Stimulated activated naive CD8-positive, alpha-beta T cell treated with anti-CD3 and anti-CD28 coated beads, Interleukin-15, amount 100 ng/mL, for 72 hours (primary cell): Measurements from ENCODE around the gene MMS22L.
A peak's percentile ranks its signal among the peaks of the same experiment; 100 is the strongest.
"Not testable (repeated sequence)": the region's sequence is repeated elsewhere in the genome, so short reads cannot be mapped to it uniquely, and the experiment has no call there.

ENCODE experiments used
- ATAC-seq: fragments of 150-1000 bp; cut with Tn5 transposase; 2 replicates; pipeline ENCODE4 v1.10.0; 2021; ENCODE audit warnings: mild to moderate bottlenecking, moderate library complexity
- DNase-seq, 2 donors: peaks; one replicate each; pipeline ENCODE4 v3.0.0; 2021 to 2022
- H3K27ac Mint-ChIP-seq, 2 donors: one replicate each; pipeline ENCODE4 v1.8.0; 2022; ENCODE audit warnings: mild to moderate bottlenecking in 2 of 2, mixed read lengths in 2 of 2, moderate library complexity in 2 of 2
- H3K27me3 Mint-ChIP-seq: one replicate; pipeline ENCODE4 v1.8.0; 2022; ENCODE audit warnings: mixed read lengths
- H3K4me1 Mint-ChIP-seq: one replicate; pipeline ENCODE4 v1.8.0; 2022; ENCODE audit warnings: mild to moderate bottlenecking, mixed read lengths
- H3K4me3 Mint-ChIP-seq, 2 donors: one replicate each; pipeline ENCODE4 v1.8.0; 2022; ENCODE audit warnings: mild to moderate bottlenecking in 2 of 2, mixed read lengths in 2 of 2, moderate library complexity in 1 of 2
- H3K9me3 Mint-ChIP-seq, 2 donors: one replicate each; pipeline ENCODE4 v1.8.0; 2022; ENCODE audit warnings: mixed read lengths in 2 of 2

MMS22L gene

DNA sequence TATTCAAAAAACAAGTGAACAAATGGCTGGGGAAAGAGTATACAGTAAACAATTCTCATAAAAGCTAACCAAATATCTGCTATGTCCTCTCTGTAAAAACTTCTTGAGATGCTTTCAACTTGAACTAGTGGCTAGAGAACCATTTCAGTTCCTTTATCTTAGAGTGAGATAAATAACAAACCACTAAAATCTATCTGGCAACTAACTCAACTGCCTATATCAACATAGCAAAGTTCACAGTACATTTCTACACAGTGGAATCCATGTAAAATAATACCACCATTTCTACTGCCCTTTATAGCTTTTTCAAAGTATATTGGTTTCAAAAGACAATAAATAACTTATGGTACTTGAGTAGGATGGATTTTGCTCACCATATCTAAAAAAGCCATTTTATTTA, 95.1 kb downstream of the MMS22L start:
- DNase-seq (no peak), ATAC-seq (no peak)
- Mint-ChIP-seq H3K4me1 (no peaks in the 10 kb centered on the region), H3K27ac (no peak overlapping the region), H3K9me3 (no peaks in the 10 kb centered on the region), H3K27me3 (no peaks in the 10 kb centered on the region), H3K4me3 (no peak overlapping the region)

DNA sequence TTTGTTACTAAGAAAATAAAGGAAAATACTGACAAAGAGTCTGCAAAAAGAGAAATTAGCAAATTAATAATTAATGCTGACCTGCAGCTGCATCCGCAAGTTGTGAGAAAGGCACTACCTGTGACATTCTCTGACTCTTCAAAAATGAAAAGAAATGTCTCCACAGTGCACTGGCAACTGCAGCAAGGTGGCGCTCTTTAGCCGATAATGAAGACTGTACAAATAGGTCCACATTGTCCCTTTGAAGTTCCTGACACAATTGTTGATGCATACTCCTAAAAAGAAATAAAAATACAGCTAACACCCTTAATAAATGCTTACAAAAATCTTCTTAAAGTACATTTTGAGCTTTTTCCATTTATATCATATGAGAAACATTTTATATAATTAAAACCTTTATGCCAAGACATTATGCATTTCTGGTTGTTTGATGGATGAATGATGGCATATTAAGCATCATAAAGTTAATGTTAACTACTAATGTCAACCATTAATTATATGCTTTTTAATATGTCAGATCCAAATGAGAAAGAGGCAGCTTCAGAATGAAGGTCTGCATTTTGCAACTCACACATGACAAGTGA, 96.5 kb downstream of the MMS22L start:
- no peaks in the 10 kb centered on the region for H3K4me1 Mint-ChIP-seq
- no peaks in the 10 kb centered on the region for H3K9me3 Mint-ChIP-seq
- no peaks in the 10 kb centered on the region for H3K27me3 Mint-ChIP-seq
- DNase-seq (peak; percentile 45 to 52), ATAC-seq (peak; percentile 81)
- H3K4me3 Mint-ChIP-seq, result no peak overlapping the region
- no peak overlapping the region for H3K27ac Mint-ChIP-seq

DNA sequence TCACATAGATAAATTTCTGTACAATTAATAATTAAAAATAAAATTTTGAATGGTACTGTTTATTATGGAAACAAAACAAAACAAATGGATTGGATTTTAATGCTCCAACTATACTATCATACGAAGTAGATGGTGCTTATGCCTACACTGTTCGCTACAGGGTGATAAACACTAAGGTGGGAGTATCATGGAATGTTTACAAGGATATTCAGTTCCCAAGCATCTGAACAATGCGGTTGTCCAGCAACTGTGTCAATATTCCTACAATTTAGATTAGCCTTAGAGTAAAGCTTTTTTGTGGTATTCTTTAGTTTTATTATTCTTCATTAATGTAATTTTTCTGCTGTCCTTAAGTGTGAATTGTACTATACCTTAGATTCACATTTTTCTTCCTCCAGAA, 105.1 kb downstream of the MMS22L start:
- no peak for ATAC-seq
- H3K9me3 Mint-ChIP-seq, result peaks cover 0 to 4% of the 10 kb centered on the region in 2 donors
- DNase-seq, result no peak

DNA sequence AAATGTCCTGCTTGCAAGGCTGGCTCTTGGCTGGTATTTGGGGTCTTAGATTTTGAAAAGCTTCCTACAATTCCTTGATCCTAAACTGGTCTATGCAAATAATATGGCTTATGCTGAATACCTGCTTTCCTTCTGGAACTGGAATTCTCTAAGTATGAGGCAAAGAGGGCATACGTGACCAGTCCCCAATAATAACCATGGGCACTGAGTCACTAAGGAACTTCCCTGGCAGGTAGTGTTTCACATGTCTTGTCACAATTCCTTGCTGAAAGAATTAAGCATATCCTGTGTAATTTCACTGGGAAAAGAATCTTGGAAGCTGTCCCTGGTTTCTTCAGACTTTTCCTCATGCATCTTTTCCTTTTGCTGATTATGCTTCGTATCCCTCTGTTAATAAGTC, 106.5 kb downstream of the MMS22L start:
- H3K9me3 Mint-ChIP-seq, result peaks cover 0 to 4% of the 10 kb centered on the region in 2 donors
- no peak overlapping the region for H3K4me3 Mint-ChIP-seq
- H3K4me1 Mint-ChIP-seq, result no peaks in the 10 kb centered on the region
- DNase-seq (no peak), ATAC-seq (no peak)
- no peak overlapping the region for H3K27ac Mint-ChIP-seq
- H3K27me3 Mint-ChIP-seq, result no peaks in the 10 kb centered on the region

More for the DNA sequence above, 105.1 kb downstream of the MMS22L start:
- no peak overlapping the region for H3K4me3 Mint-ChIP-seq
- H3K27ac Mint-ChIP-seq, result no peak overlapping the region
- no peaks in the 10 kb centered on the region for H3K27me3 Mint-ChIP-seq
- no peaks in the 10 kb centered on the region for H3K4me1 Mint-ChIP-seq

DNA sequence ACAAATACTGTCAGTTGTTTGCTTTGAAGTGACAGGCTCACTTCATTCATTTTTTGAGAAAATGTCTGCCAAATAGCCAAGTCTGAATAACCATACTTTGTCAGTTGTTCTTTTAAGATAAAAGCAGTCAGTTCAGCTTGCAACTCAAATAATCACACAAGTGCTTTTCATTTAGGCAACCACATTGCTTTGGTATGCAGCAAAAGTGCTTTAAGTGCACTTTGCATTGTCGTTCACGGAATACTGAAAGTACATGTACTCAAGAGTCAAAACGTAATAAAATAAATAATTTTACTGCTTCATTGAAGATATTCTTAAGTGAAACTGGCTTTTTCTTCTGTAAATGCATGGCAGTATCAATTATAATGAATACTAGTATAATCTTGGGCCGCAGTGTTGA, 107.2 kb downstream of the MMS22L start:
- no peaks in the 10 kb centered on the region for H3K4me1 Mint-ChIP-seq
- no peaks in the 10 kb centered on the region for H3K27me3 Mint-ChIP-seq
- peaks cover 0 to 4% of the 10 kb centered on the region in 2 donors for H3K9me3 Mint-ChIP-seq
- H3K4me3 Mint-ChIP-seq, result no peak overlapping the region
- H3K27ac Mint-ChIP-seq, result no peak overlapping the region
- DNase-seq, result no peak
- no peak for ATAC-seq

DNA sequence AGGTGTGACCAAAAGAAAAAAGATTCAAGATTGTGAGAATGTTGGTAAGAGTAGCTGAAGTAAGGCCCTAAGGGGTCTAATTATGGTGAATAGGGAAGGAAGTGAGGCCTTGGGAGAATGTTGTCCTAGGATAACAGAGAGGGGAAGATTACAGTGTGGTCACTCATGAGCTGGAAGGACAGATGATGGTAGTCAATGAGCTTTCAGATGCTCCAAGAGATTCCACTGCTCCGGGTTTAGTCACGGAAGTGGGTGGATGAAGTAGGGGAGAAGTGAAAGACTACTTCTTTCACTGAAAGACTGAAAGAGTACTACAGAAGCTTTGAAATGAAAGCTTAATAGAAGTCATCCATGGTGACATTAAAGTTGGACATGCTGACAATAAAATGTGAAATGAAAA, 108.5 kb downstream of the MMS22L start:
- DNase-seq (no peak), ATAC-seq (no peak)
- no peak overlapping the region for H3K27ac Mint-ChIP-seq
- H3K27me3 Mint-ChIP-seq, result no peaks in the 10 kb centered on the region
- peaks cover 0 to 4% of the 10 kb centered on the region in 2 donors for H3K9me3 Mint-ChIP-seq
- no peak overlapping the region for H3K4me3 Mint-ChIP-seq
- no peaks in the 10 kb centered on the region for H3K4me1 Mint-ChIP-seq

DNA sequence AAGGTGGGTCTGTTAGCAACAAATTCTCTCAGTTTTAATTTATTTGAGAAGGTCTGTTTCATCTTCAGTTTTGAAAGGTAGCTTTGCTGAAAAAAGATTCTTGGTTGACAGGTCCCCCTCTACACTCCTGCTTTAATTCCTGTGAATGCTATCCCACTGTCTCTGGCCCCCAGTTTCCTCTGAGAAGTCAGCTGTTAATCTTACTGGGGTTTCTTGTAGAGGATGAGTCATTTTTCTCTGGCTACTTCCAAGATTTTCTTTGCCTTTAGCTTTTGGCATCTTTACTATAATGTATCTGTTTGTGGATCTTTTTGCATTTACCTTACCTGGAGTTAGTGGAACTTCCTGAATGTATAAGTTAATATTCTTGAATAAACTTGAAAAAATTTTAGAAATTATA, 122.7 kb downstream of the MMS22L start:
- DNase-seq (no peak), ATAC-seq (no peak)
- Mint-ChIP-seq H3K9me3 (peaks cover 34 to 41% of the 10 kb centered on the region in 2 donors), H3K4me1 (no peaks in the 10 kb centered on the region), H3K27ac (no peak overlapping the region), H3K27me3 (no peaks in the 10 kb centered on the region), H3K4me3 (no peak overlapping the region)

DNA sequence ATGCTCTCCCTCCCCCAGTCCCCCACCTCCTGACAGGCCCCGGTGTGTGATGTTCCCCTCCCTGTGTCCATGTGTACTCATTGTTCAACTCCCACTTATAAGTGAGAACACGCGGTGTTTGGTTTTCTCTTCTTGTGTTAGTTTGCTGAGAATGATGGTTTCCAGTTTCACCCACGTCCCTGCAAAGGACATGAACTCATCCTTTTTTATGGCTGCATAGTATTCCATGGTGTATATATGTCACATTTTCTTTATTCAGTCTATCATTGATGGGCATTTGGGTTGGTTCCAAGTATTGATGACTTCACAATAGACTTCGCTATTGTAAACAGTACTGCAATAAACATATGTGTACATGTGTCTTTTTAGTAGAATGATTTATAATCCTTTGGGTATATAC, 127.6 kb downstream of the MMS22L start:
- not testable (repeated sequence) for ATAC-seq, DNase-seq, H3K4me3 Mint-ChIP-seq, H3K4me1 Mint-ChIP-seq, H3K27me3 Mint-ChIP-seq
- peak overlapping the region in 1 of 2 donors; percentile 33 for H3K27ac Mint-ChIP-seq
- H3K9me3 Mint-ChIP-seq, result peaks cover 26 to 33% of the 10 kb centered on the region in 2 donors

DNA sequence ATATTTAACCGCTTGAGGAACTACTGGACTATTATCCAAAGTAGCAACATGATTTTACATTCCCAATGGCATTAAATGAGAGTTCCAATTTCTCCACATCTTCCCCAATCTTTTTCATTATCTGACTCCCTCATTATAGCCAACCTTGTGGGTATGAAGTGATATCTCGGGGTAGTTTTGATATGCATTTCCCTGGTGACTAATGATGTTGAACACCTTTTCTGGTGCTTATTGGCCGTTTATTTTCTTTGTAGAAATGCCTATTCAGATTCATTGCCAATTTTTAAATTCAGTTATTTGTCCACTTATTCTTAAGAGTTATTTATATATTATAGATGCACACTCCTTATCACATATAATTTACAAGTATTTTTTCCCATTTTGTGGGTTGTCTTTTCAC, 129.0 kb downstream of the MMS22L start:
- H3K4me1 Mint-ChIP-seq, result peaks cover 9% of the 10 kb centered on the region
- DNase-seq, result no peak
- H3K9me3 Mint-ChIP-seq, result peaks cover 24 to 30% of the 10 kb centered on the region in 2 donors
- no peak overlapping the region for H3K27ac Mint-ChIP-seq
- ATAC-seq, result no peak
- no peak overlapping the region for H3K4me3 Mint-ChIP-seq
- H3K27me3 Mint-ChIP-seq, result no peaks in the 10 kb centered on the region

DNA sequence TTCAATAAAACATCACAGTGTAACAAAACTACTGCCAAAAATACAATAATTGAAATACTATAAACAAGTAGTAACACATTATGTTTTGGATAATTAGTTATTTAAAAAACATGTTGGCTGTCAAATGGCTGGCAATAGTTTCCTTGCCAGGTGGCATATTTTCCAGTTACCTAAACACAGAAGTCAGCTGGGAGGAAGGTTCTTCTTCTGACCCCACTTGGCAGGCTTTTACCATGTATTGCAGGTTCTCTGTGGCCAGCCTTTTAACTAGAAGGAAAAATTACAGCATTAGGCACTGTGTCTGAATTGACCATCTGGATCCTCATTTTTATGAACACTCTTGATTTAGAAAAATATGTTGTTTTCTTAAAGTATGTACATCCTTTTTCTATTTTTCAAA, 131.4 kb downstream of the MMS22L start:
- Mint-ChIP-seq H3K9me3 (peaks cover 9 to 11% of the 10 kb centered on the region in 2 donors), H3K4me1 (peaks cover 9% of the 10 kb centered on the region), H3K4me3 (no peak overlapping the region), H3K27ac (peak overlapping the region in 1 of 2 donors; percentile 72), H3K27me3 (no peaks in the 10 kb centered on the region)
- DNase-seq (no peak), ATAC-seq (no peak)

DNA sequence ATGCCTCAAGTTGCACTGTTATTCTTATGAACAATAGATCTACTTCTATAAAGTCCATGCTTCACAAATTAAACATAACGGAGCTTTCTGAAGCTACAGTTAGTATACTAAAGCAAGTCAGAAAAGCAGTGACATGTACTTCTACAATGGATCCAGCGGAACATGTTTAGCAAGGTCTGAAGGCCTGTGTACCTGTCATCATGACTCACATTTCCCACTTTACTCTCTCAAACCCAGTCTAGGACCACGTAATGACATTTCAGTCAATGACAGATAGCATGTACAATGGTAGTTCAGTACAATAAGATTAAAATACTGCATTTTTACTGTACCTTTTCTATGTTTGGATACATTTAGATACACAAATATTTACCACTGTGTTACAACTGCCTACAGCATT, 132.1 kb downstream of the MMS22L start:
- Mint-ChIP-seq H3K4me3 (no peak overlapping the region), H3K27me3 (no peaks in the 10 kb centered on the region), H3K9me3 (peaks cover 2 to 4% of the 10 kb centered on the region in 2 donors), H3K27ac (no peak overlapping the region), H3K4me1 (peaks cover 9% of the 10 kb centered on the region)
- DNase-seq (no peak), ATAC-seq (peak; percentile 79)

DNA sequence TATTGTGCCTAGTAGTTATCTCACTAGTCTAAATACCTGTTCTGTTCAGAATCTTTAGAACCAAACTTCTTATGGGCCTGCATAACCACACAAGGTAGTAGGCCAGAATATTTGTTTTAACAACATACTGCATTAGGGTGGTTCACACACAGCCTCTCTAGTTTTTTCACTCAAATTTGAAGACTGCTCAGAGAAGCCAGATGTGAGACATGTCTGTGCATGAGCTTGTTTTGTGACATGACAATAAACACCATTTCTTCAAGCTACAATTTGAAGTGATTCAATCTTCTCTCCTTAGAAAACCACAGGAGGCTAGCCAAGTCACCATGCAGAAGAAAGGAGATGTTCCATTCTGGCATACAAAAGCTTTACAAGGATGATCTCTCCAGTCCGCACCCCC, 135.6 kb downstream of the MMS22L start:
- Mint-ChIP-seq H3K27me3 (no peaks in the 10 kb centered on the region), H3K9me3 (no peaks in the 10 kb centered on the region), H3K4me1 (peaks cover 21% of the 10 kb centered on the region), H3K27ac (no peak overlapping the region), H3K4me3 (no peak overlapping the region)
- no peak for ATAC-seq
- DNase-seq, result no peak

DNA sequence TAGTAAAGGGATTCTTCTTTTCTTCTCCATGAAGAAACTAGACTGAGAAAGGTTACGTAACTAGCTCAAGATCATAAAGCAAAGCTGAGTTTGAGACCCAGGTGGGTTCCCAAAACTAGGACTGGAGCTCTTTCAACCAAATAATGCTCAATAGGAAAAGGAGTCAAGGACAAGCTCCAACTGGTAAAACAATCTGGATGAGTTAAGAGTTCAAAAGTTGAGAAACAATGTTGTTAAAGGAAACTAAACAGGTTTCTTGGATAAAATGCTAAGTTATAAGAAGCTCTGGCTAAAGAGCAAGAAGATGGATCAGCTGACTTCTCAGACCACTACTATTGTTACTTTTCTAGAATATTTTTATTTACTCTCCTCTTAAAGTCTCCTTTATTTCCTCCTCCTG, 137.3 kb downstream of the MMS22L start:
- H3K27ac Mint-ChIP-seq, result peak overlapping the region in 1 of 2 donors; percentile 26
- no peaks in the 10 kb centered on the region for H3K9me3 Mint-ChIP-seq
- H3K4me1 Mint-ChIP-seq, result peaks cover 15% of the 10 kb centered on the region
- ATAC-seq (no peak), DNase-seq (no peak)
- no peaks in the 10 kb centered on the region for H3K27me3 Mint-ChIP-seq
- H3K4me3 Mint-ChIP-seq, result no peak overlapping the region

DNA sequence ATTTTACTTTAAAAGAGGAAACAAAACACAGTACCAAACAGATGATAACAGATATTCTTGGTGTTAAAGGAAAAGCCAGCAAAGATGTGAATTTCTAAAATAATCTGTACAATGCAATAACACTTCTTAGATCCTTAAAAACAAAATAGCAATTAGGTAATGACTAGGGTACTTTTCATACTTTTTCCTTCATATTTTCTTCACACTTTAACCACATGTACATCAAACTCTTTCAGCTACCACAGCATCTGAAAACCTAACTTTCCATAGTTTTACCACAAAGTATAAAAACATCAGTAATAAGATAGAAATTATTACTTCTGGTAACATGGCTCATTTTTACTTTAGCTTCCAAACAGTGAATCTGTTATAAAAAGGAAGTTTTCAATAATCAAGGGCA, 141.3 kb downstream of the MMS22L start:
- H3K9me3 Mint-ChIP-seq, result no peaks in the 10 kb centered on the region
- no peak overlapping the region for H3K4me3 Mint-ChIP-seq
- H3K27ac Mint-ChIP-seq, result peak overlapping the region in 1 of 2 donors; percentile 77
- no peak for DNase-seq
- H3K27me3 Mint-ChIP-seq, result no peaks in the 10 kb centered on the region
- ATAC-seq, result peak; percentile 56
- H3K4me1 Mint-ChIP-seq, result peaks cover 28% of the 10 kb centered on the region

DNA sequence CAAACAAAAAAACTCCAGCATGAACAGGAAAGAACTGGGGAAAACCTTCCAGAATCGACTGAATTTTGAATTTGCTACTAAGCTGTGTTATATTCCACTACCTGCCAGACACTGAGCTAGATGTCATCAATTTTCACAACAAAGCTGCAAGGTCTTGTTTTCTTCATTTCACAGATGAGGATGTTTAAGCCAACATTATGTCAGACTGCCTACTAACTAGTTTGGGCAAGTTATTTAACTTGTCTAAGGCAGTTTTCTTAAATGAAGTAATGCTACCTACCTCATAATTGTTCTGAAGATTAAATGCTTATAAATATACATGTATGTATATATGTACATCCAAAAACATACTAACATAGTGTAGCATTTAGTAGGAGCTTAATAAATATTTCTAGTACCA, 144.4 kb downstream of the MMS22L start:
- H3K4me1 Mint-ChIP-seq, result peaks cover 33% of the 10 kb centered on the region
- H3K4me3 Mint-ChIP-seq, result no peak overlapping the region
- H3K27me3 Mint-ChIP-seq, result no peaks in the 10 kb centered on the region
- ATAC-seq (no peak), DNase-seq (no peak)
- no peak overlapping the region for H3K27ac Mint-ChIP-seq
- H3K9me3 Mint-ChIP-seq, result no peaks in the 10 kb centered on the region

DNA sequence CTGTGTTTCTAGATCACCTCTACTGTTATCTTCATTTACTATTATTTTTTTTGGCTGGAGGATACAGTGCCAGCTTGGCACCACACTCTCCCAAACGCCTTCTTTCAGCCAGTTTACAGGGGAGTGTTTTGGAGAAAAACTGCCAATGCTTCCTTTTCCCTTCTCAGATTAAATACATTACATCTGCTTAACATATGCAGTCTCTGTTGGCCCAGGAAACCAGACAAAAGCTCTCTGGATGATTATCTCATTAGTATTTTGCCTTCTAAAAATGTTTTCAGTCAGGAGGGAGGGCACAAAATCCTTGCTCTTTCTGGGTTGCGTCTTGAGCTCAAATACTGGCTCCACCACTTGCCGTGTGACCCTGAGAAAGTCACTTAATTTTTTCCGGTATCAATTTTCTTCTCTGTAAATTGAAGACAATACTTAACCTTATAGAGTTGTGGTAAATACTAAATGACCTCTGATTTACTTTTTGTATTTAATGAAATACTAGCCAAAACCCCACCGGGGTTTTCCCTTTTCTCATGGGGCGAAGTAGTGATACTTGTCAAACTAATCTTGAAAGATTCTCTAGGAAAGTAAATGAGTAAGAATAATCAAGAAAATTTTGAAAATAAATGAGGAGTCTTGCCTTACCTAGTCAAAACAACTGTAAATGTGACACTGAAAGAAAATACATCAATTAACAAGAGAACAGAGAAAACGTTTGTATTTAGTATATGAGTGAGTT, 146.2 kb downstream of the MMS22L start:
- ATAC-seq (peak; percentile 78), DNase-seq (no peak)
- Mint-ChIP-seq H3K4me1 (peaks cover 21% of the 10 kb centered on the region), H3K27me3 (no peaks in the 10 kb centered on the region), H3K27ac (peak overlapping the region; percentile 25 to 59), H3K9me3 (no peaks in the 10 kb centered on the region), H3K4me3 (peak overlapping the region in 1 of 2 donors; percentile 72)

DNA sequence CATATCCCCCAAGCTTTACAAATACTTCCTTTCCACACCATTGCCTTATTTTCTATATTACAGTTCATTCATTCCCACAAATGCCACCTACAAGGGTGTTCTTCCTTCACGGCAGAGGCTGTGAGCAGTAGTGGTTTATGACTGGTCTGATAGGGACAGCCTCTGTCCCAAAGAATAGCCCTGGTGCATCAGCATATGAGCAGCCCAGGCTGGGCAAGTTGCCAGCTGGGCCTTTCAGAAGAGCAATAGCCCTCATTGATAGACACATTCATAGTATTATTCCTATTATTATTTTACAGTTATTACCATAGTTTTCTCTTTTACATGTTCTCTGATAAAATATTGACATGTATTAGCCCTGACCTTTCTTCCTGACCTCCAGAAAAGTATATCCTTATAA, 149.9 kb downstream of the MMS22L start:
- no peaks in the 10 kb centered on the region for H3K27me3 Mint-ChIP-seq
- H3K4me3 Mint-ChIP-seq, result no peak overlapping the region
- ATAC-seq, result no peak

More for the DNA sequence above, 149.9 kb downstream of the MMS22L start:
- no peak for DNase-seq
- H3K9me3 Mint-ChIP-seq, result no peaks in the 10 kb centered on the region
- H3K4me1 Mint-ChIP-seq, result peaks cover 19% of the 10 kb centered on the region
- H3K27ac Mint-ChIP-seq, result no peak overlapping the region
